Measurements from ENCODE around the gene MRAP2.
"Not testable (repeated sequence)": the region's sequence is repeated elsewhere in the genome, so short reads cannot be mapped to it uniquely, and the experiment has no call there.

MRAP2 gene

GRCh38 chr6:84066536-84066935 lies 33.0 kb downstream of the MRAP2 start:
- POLR2A ChIA-PET (ENCODE audit: low non-redundant PET) = no interaction called here
- no peak for DNase-seq (ENCODE audit: low spot score)
- CTCF ChIA-PET = no interaction called here
- TF ChIP-seq CTCF (conservative IDR thresholded peaks at IDR 0.05; ENCODE audit: low read depth) = no peak
- H3K27ac ChIP-seq = no peak overlapping the region

GRCh38 chr6:84068873-84069272 lies 35.3 kb downstream of the MRAP2 start:
- POLR2A ChIA-PET (ENCODE audit: low non-redundant PET); DNase-seq (ENCODE audit: low spot score): not testable (repeated sequence)
- CTCF ChIA-PET = interaction anchor here (0.6 kb wide), 2 partner anchors 52 to 303 kb away, joined by 3 to 7 read pairs; no protein-coding TSS in a partner anchor

GRCh38 chr6:84072442-84072997 lies 38.9 kb downstream of the MRAP2 start:
- POLR2A ChIA-PET (ENCODE audit: low non-redundant PET) = no interaction called here
- DNase-seq (ENCODE audit: low spot score) = no peak
- CTCF ChIA-PET = interaction anchor here (0.6 kb wide), 2 partner anchors 25 to 158 kb away, joined by 4 read pairs; no protein-coding TSS in a partner anchor
- peak overlapping the region; percentile 68 for H3K27ac ChIP-seq
- no peak for TF ChIP-seq CTCF (conservative IDR thresholded peaks at IDR 0.05; ENCODE audit: low read depth)

More at GRCh38 chr6:84068873-84069272, 35.3 kb downstream of the MRAP2 start:
- not testable (repeated sequence) for H3K27ac ChIP-seq

GRCh38 chr6:84074988-84075781 lies 41.6 kb downstream of the MRAP2 start:
- ChIA-PET POLR2A (ENCODE audit: low non-redundant PET) (no interaction called here), CTCF (interaction anchor here (0.8 kb wide), 1 partner anchor 15 kb away, joined by 3 read pairs; no protein-coding TSS in a partner anchor)
- DNase-seq (ENCODE audit: low spot score) = no peak
- no peak for TF ChIP-seq CTCF (conservative IDR thresholded peaks at IDR 0.05; ENCODE audit: low read depth)
- H3K27ac ChIP-seq = no peak overlapping the region

GRCh38 chr6:84077645-84078044 lies 44.1 kb downstream of the MRAP2 start:
- DNase-seq (ENCODE audit: low spot score) = no peak
- TF ChIP-seq CTCF (conservative IDR thresholded peaks at IDR 0.05; ENCODE audit: low read depth) = no peak
- POLR2A ChIA-PET (ENCODE audit: low non-redundant PET) = no interaction called here
- CTCF ChIA-PET = no interaction called here
- H3K27ac ChIP-seq = no peak overlapping the region

GRCh38 chr6:84078335-84078734 lies 44.8 kb downstream of the MRAP2 start:
- no peak for DNase-seq (ENCODE audit: low spot score)
- no peak for TF ChIP-seq CTCF (conservative IDR thresholded peaks at IDR 0.05; ENCODE audit: low read depth)
- ChIA-PET POLR2A (ENCODE audit: low non-redundant PET) (no interaction called here), CTCF (no interaction called here)
- H3K27ac ChIP-seq = no peak overlapping the region

- POLR2A ChIA-PET (ENCODE audit: low non-redundant PET) = no interaction called here
- CTCF ChIA-PET = no interaction called here
- DNase-seq (ENCODE audit: low spot score) = no peak
- no peak overlapping the region for H3K27ac ChIP-seq
- no peak for TF ChIP-seq CTCF (conservative IDR thresholded peaks at IDR 0.05; ENCODE audit: low read depth)
These were observed 47.6 kb downstream of the MRAP2 start for GRCh38 chr6:84081222-84081621.

Data from RWPE1 (cell line).